Measurements from ENCODE around the gene MEFV.
A peak's percentile ranks its signal among the peaks of the same experiment; 100 is the strongest.

MEFV gene

GRCh38 chr16:3248596-3248995 lies 7.8 kb downstream of the MEFV start:
- H3K4me1 ChIP-seq, result no peaks in the 10 kb centered on the region
- no peak overlapping the region for H3K9ac ChIP-seq
- no peak overlapping the region for H3K4me2 ChIP-seq
- H3K36me3 ChIP-seq, result no peaks in the 10 kb centered on the region
- no peaks in the 10 kb centered on the region for H4K20me1 ChIP-seq
- no peaks in the 10 kb centered on the region for H3K27me3 ChIP-seq
- no peak overlapping the region for H3K27ac ChIP-seq
- no peak for TF ChIP-seq Cebpa-rat (IDR thresholded peaks at IDR 0.05)
- peaks cover 8% of the 10 kb centered on the region for H3K9me3 ChIP-seq
- no peak overlapping the region for H3K4me3 ChIP-seq

GRCh38 chr16:3246876-3247275 lies 9.6 kb downstream of the MEFV start:
- no peak for TF ChIP-seq Cebpa-rat (IDR thresholded peaks at IDR 0.05)
- H3K4me1 ChIP-seq, result no peaks in the 10 kb centered on the region
- H3K9me3 ChIP-seq, result peaks cover 8% of the 10 kb centered on the region
- no peaks in the 10 kb centered on the region for H4K20me1 ChIP-seq
- H3K27me3 ChIP-seq, result no peaks in the 10 kb centered on the region
- H3K27ac ChIP-seq, result no peak overlapping the region
- H3K36me3 ChIP-seq, result no peaks in the 10 kb centered on the region
- no peak overlapping the region for H3K4me3 ChIP-seq
- H3K9ac ChIP-seq, result no peak overlapping the region
- no peak overlapping the region for H3K4me2 ChIP-seq

- Histone ChIP-seq H3K9me3 (peaks cover 8% of the 10 kb centered on the region), H3K4me2 (no peak overlapping the region), H4K20me1 (no peaks in the 10 kb centered on the region), H3K4me3 (no peak overlapping the region), H3K4me1 (no peaks in the 10 kb centered on the region), H3K9ac (no peak overlapping the region), H3K27me3 (no peaks in the 10 kb centered on the region), H3K27ac (no peak overlapping the region), H3K36me3 (no peaks in the 10 kb centered on the region)
- TF ChIP-seq Cebpa-rat (IDR thresholded peaks at IDR 0.05), result no peak
These were observed 10.4 kb downstream of the MEFV start for GRCh38 chr16:3246002-3246401.

- no peak for TF ChIP-seq Cebpa-rat (IDR thresholded peaks at IDR 0.05)
- Histone ChIP-seq H3K4me2 (no peak overlapping the region), H3K36me3 (no peaks in the 10 kb centered on the region), H3K4me1 (no peaks in the 10 kb centered on the region), H3K4me3 (no peak overlapping the region), H4K20me1 (no peaks in the 10 kb centered on the region), H3K27me3 (no peaks in the 10 kb centered on the region), H3K9ac (no peak overlapping the region), H3K27ac (no peak overlapping the region), H3K9me3 (peaks cover 8% of the 10 kb centered on the region)
These were observed 12.6 kb downstream of the MEFV start for GRCh38 chr16:3243882-3244281.

- Histone ChIP-seq H3K9me3 (peaks cover 8% of the 10 kb centered on the region), H4K20me1 (no peaks in the 10 kb centered on the region), H3K27ac (no peak overlapping the region), H3K36me3 (no peaks in the 10 kb centered on the region), H3K27me3 (no peaks in the 10 kb centered on the region), H3K4me2 (no peak overlapping the region), H3K4me1 (no peaks in the 10 kb centered on the region), H3K9ac (no peak overlapping the region), H3K4me3 (no peak overlapping the region)
- no peak for TF ChIP-seq Cebpa-rat (IDR thresholded peaks at IDR 0.05)
These were observed 13.7 kb downstream of the MEFV start for GRCh38 chr16:3242709-3243108.

GRCh38 chr16:3241761-3242160 lies 14.7 kb downstream of the MEFV start:
- TF ChIP-seq Cebpa-rat (IDR thresholded peaks at IDR 0.05), result no peak

GRCh38 chr16:3235856-3236669 lies 20.4 kb downstream of the MEFV start:
- Histone ChIP-seq H3K9me3 (peaks cover 27% of the 10 kb centered on the region), H3K4me1 (peaks cover 18% of the 10 kb centered on the region), H3K9ac (no peak overlapping the region), H3K27ac (no peak overlapping the region), H3K4me3 (no peak overlapping the region), H3K4me2 (no peak overlapping the region), H3K27me3 (no peaks in the 10 kb centered on the region), H4K20me1 (no peaks in the 10 kb centered on the region), H3K36me3 (peaks cover 27% of the 10 kb centered on the region)
- no peak for TF ChIP-seq Cebpa-rat (IDR thresholded peaks at IDR 0.05)

More at GRCh38 chr16:3241761-3242160, 14.7 kb downstream of the MEFV start:
- H3K36me3 ChIP-seq, result no peaks in the 10 kb centered on the region
- no peaks in the 10 kb centered on the region for H3K27me3 ChIP-seq
- no peak overlapping the region for H3K4me3 ChIP-seq
- H3K4me2 ChIP-seq, result no peak overlapping the region
- H3K4me1 ChIP-seq, result no peaks in the 10 kb centered on the region
- H4K20me1 ChIP-seq, result no peaks in the 10 kb centered on the region
- H3K27ac ChIP-seq, result no peak overlapping the region
- H3K9ac ChIP-seq, result no peak overlapping the region
- H3K9me3 ChIP-seq, result peaks cover 12% of the 10 kb centered on the region

GRCh38 chr16:3234857-3235561 lies 21.4 kb downstream of the MEFV start, which contains the start of gene ZNF200:
ZNF200 (minus strand) TSS chr16:3235158; CDS start chr16:3233755, 1,403 bp downstream.
- peaks cover 38% of the 10 kb centered on the region for H3K36me3 ChIP-seq
- peaks cover 18% of the 10 kb centered on the region for H3K4me1 ChIP-seq
- H3K9me3 ChIP-seq, result peaks cover 37% of the 10 kb centered on the region
- H3K27me3 ChIP-seq, result no peaks in the 10 kb centered on the region
- peak within 1 kb of the TSS; percentile 91 for H3K27ac ChIP-seq
- peak within 1 kb of the TSS; percentile 98 for H3K4me2 ChIP-seq
- H3K4me3 ChIP-seq, result peak within 1 kb of the TSS; percentile 90
- no peaks in the 10 kb centered on the region for H4K20me1 ChIP-seq
- TF ChIP-seq Cebpa-rat (IDR thresholded peaks at IDR 0.05), result no peak
- peak within 1 kb of the TSS; percentile 93 for H3K9ac ChIP-seq

GRCh38 chr16:3234543-3234856 lies 21.9 kb downstream of the MEFV start:
- TF ChIP-seq Cebpa-rat (IDR thresholded peaks at IDR 0.05), result no peak
- Histone ChIP-seq H3K9ac (peak overlapping the region; percentile 93), H3K27ac (peak overlapping the region; percentile 91)

GRCh38 chr16:3223913-3224515 lies 32.4 kb downstream of the MEFV start:
- no peaks in the 10 kb centered on the region for H3K4me1 ChIP-seq
- peaks cover 83% of the 10 kb centered on the region for H3K36me3 ChIP-seq
- H3K4me2 ChIP-seq, result no peak overlapping the region
- TF ChIP-seq Cebpa-rat (IDR thresholded peaks at IDR 0.05), result no peak
- H3K9ac ChIP-seq, result no peak overlapping the region
- H3K4me3 ChIP-seq, result peak overlapping the region; percentile 27
- peaks cover 98% of the 10 kb centered on the region for H3K9me3 ChIP-seq
- no peak overlapping the region for H3K27ac ChIP-seq
- no peaks in the 10 kb centered on the region for H4K20me1 ChIP-seq
- no peaks in the 10 kb centered on the region for H3K27me3 ChIP-seq

More at GRCh38 chr16:3234543-3234856, 21.9 kb downstream of the MEFV start:
- no peaks in the 10 kb centered on the region for H3K27me3 ChIP-seq
- peaks cover 42% of the 10 kb centered on the region for H3K9me3 ChIP-seq
- peaks cover 43% of the 10 kb centered on the region for H3K36me3 ChIP-seq
- peak overlapping the region; percentile 90 for H3K4me3 ChIP-seq
- peak overlapping the region; percentile 98 for H3K4me2 ChIP-seq
- H3K4me1 ChIP-seq, result peaks cover 18% of the 10 kb centered on the region
- no peaks in the 10 kb centered on the region for H4K20me1 ChIP-seq
